ENCODE results near the gene LHX6. TPM values are rescaled to one million over a fixed set of nuclear protein-coding genes. Genes with fewer than 3 reads are reported as not detected.

LHX6 gene
- total and polyA plus RNA-seq, 2 of the 4 experiments (the other 2 are of a cell fraction), result under 0.01 to 0.05 TPM

GRCh38 chr9:122256206-122256605 lies 27.4 kb upstream of the LHX6 start:
- ATAC-seq (ENCODE audit: low read depth), result no peak
- peaks cover 20% of the 10 kb centered on the region for H3K36me3 ChIP-seq (ENCODE audit: control insufficient read depth, insufficient read depth, low read length)

More at GRCh38 chr9:122256206-122256605, 27.4 kb upstream of the LHX6 start:
- H2AK5ac ChIP-seq (ENCODE audit: low read depth, low read length), result no peak overlapping the region
- H2BK5ac ChIP-seq (ENCODE audit: low read depth, low read length, poor library complexity, severe bottlenecking), result no peak overlapping the region
- no peak overlapping the region for H3K56ac ChIP-seq (ENCODE audit: extremely low read depth, insufficient read depth, low read length)
- no peak for TF ChIP-seq SMC3 (IDR thresholded peaks at IDR 0.05; ENCODE audit: low read depth, low read length)
- no peak for TF ChIP-seq MXI1 (IDR thresholded peaks at IDR 0.05; ENCODE audit: borderline replicate concordance, low read depth, low read length)
- TF ChIP-seq RCOR1 (IDR thresholded peaks at IDR 0.05; ENCODE audit: insufficient replicate concordance, low read length), result no peak
- no peak for TF ChIP-seq RFX5 (IDR thresholded peaks at IDR 0.05; ENCODE audit: low read depth, low read length)
- TF ChIP-seq MAZ (IDR thresholded peaks at IDR 0.05; ENCODE audit: borderline replicate concordance, low read depth, low read length), result no peak
- TF ChIP-seq CEBPB (IDR thresholded peaks at IDR 0.05; ENCODE audit: low read depth, low read length), result no peak
- no peak for TF ChIP-seq CTCF (conservative IDR thresholded peaks at IDR 0.05; ENCODE audit: low read depth, low read length)
- no peak for TF ChIP-seq POLR2A (IDR thresholded peaks at IDR 0.05; ENCODE audit: low read depth, low read length)
- TF ChIP-seq MAFK (IDR thresholded peaks at IDR 0.05; ENCODE audit: low read depth, low read length), result no peak
- no peak for TF ChIP-seq NFE2L2 (IDR thresholded peaks at IDR 0.05; ENCODE audit: low read depth, low read length)
- TF ChIP-seq ELK1 (IDR thresholded peaks at IDR 0.05; ENCODE audit: borderline replicate concordance, low read depth, low read length), result no peak
- no peak for TF ChIP-seq FOS (IDR thresholded peaks at IDR 0.05; ENCODE audit: low read depth, low read length)
- TF ChIP-seq CHD1 (IDR thresholded peaks at IDR 0.05; ENCODE audit: low read depth, low read length), result no peak
- no peak for TF ChIP-seq USF2 (IDR thresholded peaks at IDR 0.05; ENCODE audit: low read depth, low read length)
- no peak for TF ChIP-seq BHLHE40 (IDR thresholded peaks at IDR 0.05; ENCODE audit: low read depth, low read length)
- no peak for TF ChIP-seq RAD21 (IDR thresholded peaks at IDR 0.05; ENCODE audit: low read length)
- no peak overlapping the region for H3K27ac ChIP-seq (ENCODE audit: insufficient read depth, low read length)
- H4K91ac ChIP-seq (ENCODE audit: insufficient read depth, low read depth, low read length), result no peak overlapping the region
- H4K5ac ChIP-seq (ENCODE audit: low read depth, low read length), result no peak overlapping the region
- no peak overlapping the region for H3K4me2 ChIP-seq (ENCODE audit: low read depth, low read length)
- in situ Hi-C loops (cut with MboI; ENCODE audit: low sequenced_read_pairs) (no loop called here), dilution Hi-C loops (cut with HindIII; ENCODE audit: low sequenced_read_pairs, unreplicated experiment) (no loop called here), intact Hi-C loops (cut with micrococcal nuclease) (no loop called here)
- 86 to 100% methylated on average over 1 of the region's 5 CpGs for WGBS, 2 experiments (ENCODE audit: extremely low coverage in 2 of 2, insufficient read length in 1 of 2)
- no peak overlapping the region for H2BK120ac ChIP-seq (ENCODE audit: low read depth, low read length)
- peaks cover 9% of the 10 kb centered on the region; the same call in 1 of the 2 replicates for H3K9me1 ChIP-seq (ENCODE audit: insufficient read depth, low read length)
- H3K9me3 ChIP-seq (ENCODE audit: control insufficient read depth, insufficient read depth, low read length), result no peaks in the 10 kb centered on the region
- no TSS peak for BruUV-seq (replicated peaks)
- H3K4me3 ChIP-seq (ENCODE audit: insufficient read depth, low read depth, low read length), result no peak overlapping the region
- POLR2A ChIA-PET (ENCODE audit: unreplicated experiment), result no interaction called here
- no peaks in the 10 kb centered on the region for H3K4me1 ChIP-seq (ENCODE audit: control insufficient read depth, insufficient read depth, low read length)
- H3K18ac ChIP-seq (ENCODE audit: low read depth, low read length), result no peak overlapping the region
- H2BK15ac ChIP-seq (ENCODE audit: low read depth, low read length), result no peak overlapping the region
- H3K4ac ChIP-seq (ENCODE audit: low read depth, low read length), result no peak overlapping the region
- H3K14ac ChIP-seq (replicated peaks; ENCODE audit: low read depth, low read length), result no peak overlapping the region
- no peaks in the 10 kb centered on the region for H3K27me3 ChIP-seq (ENCODE audit: control insufficient read depth, insufficient read depth, low read length)
- no peak overlapping the region for H2AFZ ChIP-seq (replicated peaks; ENCODE audit: low read length, poor library complexity)
- no peak for DNase-seq
- H2AK9ac ChIP-seq (replicated peaks; ENCODE audit: low read depth, low read length, poor library complexity), result no peak overlapping the region
- H3K79me1 ChIP-seq (ENCODE audit: low read depth in 1 of 2, low read length in 2 of 2), result peaks cover 12 to 44% of the 10 kb centered on the region in 2 experiments
- H4K8ac ChIP-seq (ENCODE audit: low read depth in 2 of 2, low read length in 2 of 2), result no peak overlapping the region
- CTCF ChIA-PET, result interaction anchor here (0.7 kb wide), 1 partner anchor 110 kb away, joined by 3 read pairs; no protein-coding TSS in a partner anchor
- no peak overlapping the region for H2BK20ac ChIP-seq (ENCODE audit: low read depth, low read length)
- H3K9ac ChIP-seq (ENCODE audit: low read depth, low read length), result no peak overlapping the region
- no peak overlapping the region for H3K23ac ChIP-seq (ENCODE audit: low read depth, low read length)
- H4K20me1 ChIP-seq (ENCODE audit: insufficient read depth, low read length), result no peaks in the 10 kb centered on the region; the same call in 1 of the 2 replicates
